ENCODE measurements around the gene IQCN.

IQCN gene

GRCh38 chr19:18264137-18264854 lies 10.0 kb downstream of the IQCN start:
- H3K27me3 ChIP-seq (ENCODE audit: control insufficient read depth, insufficient read depth, low read length) = no peaks in the 10 kb centered on the region
- H3K9ac ChIP-seq (ENCODE audit: low read length) = no peak overlapping the region
- no peak overlapping the region for H3K4me3 ChIP-seq (ENCODE audit: low read length)
- H3K36me3 ChIP-seq (ENCODE audit: control insufficient read depth, insufficient read depth, low read length) = peaks cover 6% of the 10 kb centered on the region
- no peak overlapping the region for H3K27ac ChIP-seq (ENCODE audit: low read depth, low read length)
- no peaks in the 10 kb centered on the region for H3K4me1 ChIP-seq (ENCODE audit: control insufficient read depth, insufficient read depth, low read length)

GRCh38 chr19:18263324-18264136 lies 10.7 kb downstream of the IQCN start:
- H3K4me3 ChIP-seq (ENCODE audit: low read length) = no peak overlapping the region
- peaks cover 6% of the 10 kb centered on the region for H3K36me3 ChIP-seq (ENCODE audit: control insufficient read depth, insufficient read depth, low read length)
- H3K9ac ChIP-seq (ENCODE audit: low read length) = no peak overlapping the region
- H3K4me1 ChIP-seq (ENCODE audit: control insufficient read depth, insufficient read depth, low read length) = no peaks in the 10 kb centered on the region
- H3K27me3 ChIP-seq (ENCODE audit: control insufficient read depth, insufficient read depth, low read length) = no peaks in the 10 kb centered on the region
- no peak overlapping the region for H3K27ac ChIP-seq (ENCODE audit: low read depth, low read length)

GRCh38 chr19:18262917-18263316 lies 11.3 kb downstream of the IQCN start:
- H3K27ac ChIP-seq (ENCODE audit: low read depth, low read length) = no peak overlapping the region
- H3K9ac ChIP-seq (ENCODE audit: low read length) = no peak overlapping the region
- H3K4me3 ChIP-seq (ENCODE audit: low read length) = no peak overlapping the region
- H3K36me3 ChIP-seq (ENCODE audit: control insufficient read depth, insufficient read depth, low read length) = peaks cover 6% of the 10 kb centered on the region
- no peaks in the 10 kb centered on the region for H3K4me1 ChIP-seq (ENCODE audit: control insufficient read depth, insufficient read depth, low read length)
- no peaks in the 10 kb centered on the region for H3K27me3 ChIP-seq (ENCODE audit: control insufficient read depth, insufficient read depth, low read length)

DNA sequence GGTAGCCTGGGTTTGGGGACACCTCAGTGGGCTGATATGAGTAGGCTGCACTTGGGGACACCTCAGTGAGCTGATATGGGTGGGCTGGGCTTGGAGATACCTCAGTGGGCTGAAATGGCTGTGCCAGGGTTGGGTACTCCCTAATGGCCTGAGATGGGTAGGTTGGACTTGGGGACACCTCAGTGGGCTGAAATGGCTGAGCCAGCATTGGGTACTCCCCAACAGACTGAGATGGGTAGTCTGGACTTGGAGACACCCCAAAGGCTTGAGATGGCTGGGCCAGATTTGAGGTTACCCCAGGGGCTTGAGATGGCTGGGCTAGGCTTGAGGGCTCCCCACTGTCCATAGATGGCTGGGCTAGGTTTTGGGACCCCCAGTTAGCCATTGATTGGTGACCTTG lies 12.1 kb downstream of the IQCN start:
- no peaks in the 10 kb centered on the region for H3K4me1 ChIP-seq (ENCODE audit: control insufficient read depth, insufficient read depth, low read length)
- H3K27me3 ChIP-seq (ENCODE audit: control insufficient read depth, insufficient read depth, low read length) = no peaks in the 10 kb centered on the region
- H3K36me3 ChIP-seq (ENCODE audit: control insufficient read depth, insufficient read depth, low read length) = peaks cover 6% of the 10 kb centered on the region
- H3K27ac ChIP-seq (ENCODE audit: low read depth, low read length) = no peak overlapping the region
- no peak overlapping the region for H3K4me3 ChIP-seq (ENCODE audit: low read length)
- no peak overlapping the region for H3K9ac ChIP-seq (ENCODE audit: low read length)

DNA sequence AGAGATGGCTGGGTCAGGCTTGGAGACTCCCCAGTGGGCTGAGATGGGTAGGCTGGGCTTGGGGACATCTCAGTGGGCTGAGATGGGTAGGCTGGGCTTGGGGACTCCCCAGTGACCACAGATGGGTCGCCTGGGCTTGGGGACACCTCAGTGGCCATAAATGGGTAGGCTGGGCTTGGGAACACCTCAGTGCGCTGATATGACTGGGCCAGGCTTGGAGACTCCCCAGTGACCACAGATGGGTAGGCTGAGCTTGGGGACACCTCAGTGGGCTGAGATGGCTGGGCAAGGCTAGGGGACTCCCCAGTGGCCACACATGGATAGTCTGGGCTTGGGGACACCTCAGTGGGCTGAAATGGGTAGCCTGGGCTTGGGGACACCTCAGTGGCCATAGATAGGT lies 12.8 kb downstream of the IQCN start:
- Histone ChIP-seq H3K36me3 (ENCODE audit: control insufficient read depth, insufficient read depth, low read length) (peaks cover 1% of the 10 kb centered on the region), H3K9ac (ENCODE audit: low read length) (no peak overlapping the region), H3K27me3 (ENCODE audit: control insufficient read depth, insufficient read depth, low read length) (no peaks in the 10 kb centered on the region), H3K4me3 (ENCODE audit: low read length) (no peak overlapping the region), H3K27ac (ENCODE audit: low read depth, low read length) (no peak overlapping the region), H3K4me1 (ENCODE audit: control insufficient read depth, insufficient read depth, low read length) (no peaks in the 10 kb centered on the region)

GRCh38 chr19:18259893-18260292 lies 14.4 kb downstream of the IQCN start:
- Histone ChIP-seq H3K9ac (ENCODE audit: low read length) (no peak overlapping the region), H3K27me3 (ENCODE audit: control insufficient read depth, insufficient read depth, low read length) (no peaks in the 10 kb centered on the region), H3K4me1 (ENCODE audit: control insufficient read depth, insufficient read depth, low read length) (no peaks in the 10 kb centered on the region), H3K27ac (ENCODE audit: low read depth, low read length) (no peak overlapping the region), H3K36me3 (ENCODE audit: control insufficient read depth, insufficient read depth, low read length) (no peaks in the 10 kb centered on the region), H3K4me3 (ENCODE audit: low read length) (no peak overlapping the region)

DNA sequence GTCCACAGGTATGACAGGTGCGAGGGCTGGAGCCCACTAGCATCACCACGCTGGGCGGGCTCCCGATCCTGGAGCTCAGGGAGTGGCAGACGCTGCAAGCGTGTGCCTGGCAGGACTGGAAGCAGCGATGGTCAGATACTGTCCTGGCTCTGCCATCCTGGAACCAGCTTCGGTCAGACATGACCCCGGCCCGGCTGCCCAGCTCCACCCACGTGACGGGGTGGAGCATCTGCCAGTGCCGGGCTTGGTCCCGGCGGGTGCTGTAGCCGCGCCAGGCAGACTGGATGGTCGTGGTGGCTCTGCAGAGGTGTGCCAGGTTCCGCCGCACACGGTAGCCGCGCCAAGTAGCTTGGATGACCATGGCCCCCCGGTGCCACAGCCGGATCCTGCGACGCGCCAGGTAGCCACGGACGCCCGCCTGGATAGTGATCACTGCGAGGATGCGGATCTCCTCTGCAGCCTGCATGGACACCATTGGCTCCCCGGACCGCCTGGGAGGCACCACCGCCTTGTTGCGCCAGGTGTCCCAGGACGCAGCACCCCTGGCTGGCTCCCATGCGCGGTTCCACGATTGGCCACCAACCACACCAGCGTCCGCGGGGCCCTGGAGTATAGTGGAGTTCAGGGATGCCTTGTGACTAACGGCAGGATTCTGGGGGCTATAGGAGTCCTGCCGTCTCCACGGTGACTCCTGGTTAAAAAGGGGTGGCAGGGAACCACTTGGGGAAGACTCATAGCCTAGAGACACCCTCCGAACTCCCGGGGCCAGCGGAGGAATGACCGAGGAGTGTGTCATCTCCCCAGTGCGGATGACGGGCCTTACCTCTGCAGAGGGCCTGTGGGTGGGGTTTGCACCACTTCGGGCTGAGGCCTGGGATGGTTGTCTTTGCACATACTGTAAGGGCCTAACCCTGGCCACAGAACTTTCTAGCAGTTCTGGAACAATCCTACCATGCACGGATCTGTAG lies 16.5 kb downstream of the IQCN start:
- no peak overlapping the region for H3K9ac ChIP-seq (ENCODE audit: low read length)
- no peaks in the 10 kb centered on the region for H3K4me1 ChIP-seq (ENCODE audit: control insufficient read depth, insufficient read depth, low read length)
- H3K4me3 ChIP-seq (ENCODE audit: low read length) = no peak overlapping the region
- H3K27ac ChIP-seq (ENCODE audit: low read depth, low read length) = no peak overlapping the region
- H3K27me3 ChIP-seq (ENCODE audit: control insufficient read depth, insufficient read depth, low read length) = no peaks in the 10 kb centered on the region
- H3K36me3 ChIP-seq (ENCODE audit: control insufficient read depth, insufficient read depth, low read length) = no peaks in the 10 kb centered on the region

GRCh38 chr19:18254546-18255503 lies 19.4 kb downstream of the IQCN start:
- H3K4me3 ChIP-seq (ENCODE audit: low read length) = peak overlapping the region; percentile 27
- no peak overlapping the region for H3K9ac ChIP-seq (ENCODE audit: low read length)
- H3K27ac ChIP-seq (ENCODE audit: low read depth, low read length) = no peak overlapping the region
- H3K36me3 ChIP-seq (ENCODE audit: control insufficient read depth, insufficient read depth, low read length) = no peaks in the 10 kb centered on the region
- no peaks in the 10 kb centered on the region for H3K27me3 ChIP-seq (ENCODE audit: control insufficient read depth, insufficient read depth, low read length)
- no peaks in the 10 kb centered on the region for H3K4me1 ChIP-seq (ENCODE audit: control insufficient read depth, insufficient read depth, low read length)

GRCh38 chr19:18253716-18254115 lies 20.5 kb downstream of the IQCN start:
- no peaks in the 10 kb centered on the region for H3K36me3 ChIP-seq (ENCODE audit: control insufficient read depth, insufficient read depth, low read length)
- no peak overlapping the region for H3K27ac ChIP-seq (ENCODE audit: low read depth, low read length)
- no peaks in the 10 kb centered on the region for H3K4me1 ChIP-seq (ENCODE audit: control insufficient read depth, insufficient read depth, low read length)

GRCh38 chr19:18253130-18253529 lies 21.1 kb downstream of the IQCN start:
- Histone ChIP-seq H3K36me3 (ENCODE audit: control insufficient read depth, insufficient read depth, low read length) (no peaks in the 10 kb centered on the region), H3K4me1 (ENCODE audit: control insufficient read depth, insufficient read depth, low read length) (no peaks in the 10 kb centered on the region), H3K4me3 (ENCODE audit: low read length) (no peak overlapping the region), H3K9ac (ENCODE audit: low read length) (no peak overlapping the region), H3K27me3 (ENCODE audit: control insufficient read depth, insufficient read depth, low read length) (no peaks in the 10 kb centered on the region), H3K27ac (ENCODE audit: low read depth, low read length) (no peak overlapping the region)

More at GRCh38 chr19:18253716-18254115, 20.5 kb downstream of the IQCN start:
- no peak overlapping the region for H3K9ac ChIP-seq (ENCODE audit: low read length)
- no peaks in the 10 kb centered on the region for H3K27me3 ChIP-seq (ENCODE audit: control insufficient read depth, insufficient read depth, low read length)
- no peak overlapping the region for H3K4me3 ChIP-seq (ENCODE audit: low read length)

- Histone ChIP-seq H3K27ac (ENCODE audit: low read depth, low read length) (no peak overlapping the region), H3K4me3 (ENCODE audit: low read length) (no peak overlapping the region), H3K9ac (ENCODE audit: low read length) (no peak overlapping the region), H3K4me1 (ENCODE audit: control insufficient read depth, insufficient read depth, low read length) (no peaks in the 10 kb centered on the region), H3K36me3 (ENCODE audit: control insufficient read depth, insufficient read depth, low read length) (no peaks in the 10 kb centered on the region), H3K27me3 (ENCODE audit: control insufficient read depth, insufficient read depth, low read length) (peaks cover 3% of the 10 kb centered on the region)
Measured at GRCh38 chr19:18252370-18252717, 21.9 kb downstream of the IQCN start.
